ENCODE data around the gene HLA-DQA1.
"Not testable (repeated sequence)": the region's sequence is repeated elsewhere in the genome, so short reads cannot be mapped to it uniquely, and the experiment has no call there.

HLA-DQA1 gene

DNA sequence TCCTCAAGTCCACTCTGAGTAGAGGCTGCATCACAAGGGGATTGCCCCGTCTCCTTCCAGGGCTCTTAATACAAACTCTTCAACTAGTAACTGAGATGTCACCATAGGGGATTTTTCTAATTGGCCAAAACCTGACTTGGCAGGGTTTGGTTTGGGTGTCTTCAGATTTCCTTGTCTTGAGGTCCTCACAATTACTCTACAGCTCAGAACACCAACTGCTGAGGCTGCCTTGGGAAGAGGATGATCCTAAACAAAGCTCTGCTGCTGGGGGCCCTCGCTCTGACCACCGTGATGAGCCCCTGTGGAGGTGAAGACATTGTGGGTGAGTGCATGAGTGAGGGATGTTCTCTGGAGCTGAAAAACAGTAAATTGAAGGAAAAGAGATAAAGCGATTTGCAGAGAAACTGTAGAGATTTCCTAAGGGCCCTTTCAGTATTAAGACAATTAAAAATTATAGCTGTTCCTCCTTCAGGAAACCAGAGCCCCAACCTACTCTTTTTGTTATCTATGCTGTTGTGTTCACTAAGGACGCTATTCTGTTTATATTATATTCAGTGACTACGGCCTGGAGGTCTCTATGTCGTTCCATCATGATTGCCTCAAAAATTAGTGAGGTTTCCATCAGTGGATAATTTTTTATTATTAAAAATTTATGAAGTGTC, at the start of gene HLA-DQA1:
Gene HLA-DQA1 (plus strand): TSS at position 188 of the 662 bp plus-strand sequence. CDS start 53 bp downstream, at position 241.
- Histone ChIP-seq H3K27me3 (no peaks in the 10 kb centered on the region), H3K36me3 (no peaks in the 10 kb centered on the region), H3K4me3 (no peak within 1 kb of the TSS), H3K4me1 (no peaks in the 10 kb centered on the region), H3K27ac (no peak within 1 kb of the TSS), H3K9me3 (no peaks in the 10 kb centered on the region)
- peak in 1 of 2 donors; percentile 20 for DNase-seq
- TF ChIP-seq, protein P1, sequence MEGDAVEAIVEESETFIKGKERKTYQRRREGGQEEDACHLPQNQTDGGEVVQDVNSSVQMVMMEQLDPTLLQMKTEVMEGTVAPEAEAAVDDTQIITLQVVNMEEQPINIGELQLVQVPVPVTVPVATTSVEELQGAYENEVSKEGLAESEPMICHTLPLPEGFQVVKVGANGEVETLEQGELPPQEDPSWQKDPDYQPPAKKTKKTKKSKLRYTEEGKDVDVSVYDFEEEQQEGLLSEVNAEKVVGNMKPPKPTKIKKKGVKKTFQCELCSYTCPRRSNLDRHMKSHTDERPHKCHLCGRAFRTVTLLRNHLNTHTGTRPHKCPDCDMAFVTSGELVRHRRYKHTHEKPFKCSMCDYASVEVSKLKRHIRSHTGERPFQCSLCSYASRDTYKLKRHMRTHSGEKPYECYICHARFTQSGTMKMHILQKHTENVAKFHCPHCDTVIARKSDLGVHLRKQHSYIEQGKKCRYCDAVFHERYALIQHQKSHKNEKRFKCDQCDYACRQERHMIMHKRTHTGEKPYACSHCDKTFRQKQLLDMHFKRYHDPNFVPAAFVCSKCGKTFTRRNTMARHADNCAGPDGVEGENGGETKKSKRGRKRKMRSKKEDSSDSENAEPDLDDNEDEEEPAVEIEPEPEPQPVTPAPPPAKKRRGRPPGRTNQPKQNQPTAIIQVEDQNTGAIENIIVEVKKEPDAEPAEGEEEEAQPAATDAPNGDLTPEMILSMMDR (IDR thresholded peaks at IDR 0.05): no peak
- intact Hi-C loops (cut with DNase I; ENCODE audit: low total_unique reads): no loop called here

DNA sequence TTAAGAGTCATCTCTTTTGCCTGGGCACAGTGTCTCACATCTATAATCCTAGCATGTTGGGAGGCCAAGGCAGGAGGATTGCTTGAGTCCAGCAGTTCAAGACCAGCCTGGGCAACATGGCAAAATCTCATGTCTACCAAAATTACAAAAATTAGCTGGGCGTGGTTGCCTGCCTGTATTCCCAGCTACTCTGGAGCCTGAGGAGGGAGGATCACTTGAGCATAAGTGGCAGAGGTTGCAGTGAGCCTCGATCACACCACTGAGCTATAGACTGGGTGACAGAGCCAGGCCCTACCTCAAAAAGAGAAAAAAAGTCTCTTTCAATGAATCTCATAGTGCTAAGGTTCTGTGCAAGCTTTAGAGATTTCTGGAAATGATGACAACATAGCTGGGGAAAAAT, 49.0 kb upstream of the HLA-DQA1 start:
- TF ChIP-seq, protein P1 (IDR thresholded peaks at IDR 0.05): no peak
- Histone ChIP-seq H3K27ac (no peak overlapping the region), H3K4me3 (no peak overlapping the region), H3K36me3 (no peaks in the 10 kb centered on the region), H3K27me3 (no peaks in the 10 kb centered on the region), H3K4me1 (no peaks in the 10 kb centered on the region), H3K9me3 (no peaks in the 10 kb centered on the region)
- DNase-seq: no peak
- intact Hi-C loops (cut with DNase I; ENCODE audit: low total_unique reads): loop anchor here (10.0 kb wide), 1 partner anchor 53 kb away; the partner anchor contains the start of gene HLA-DRB5

DNA sequence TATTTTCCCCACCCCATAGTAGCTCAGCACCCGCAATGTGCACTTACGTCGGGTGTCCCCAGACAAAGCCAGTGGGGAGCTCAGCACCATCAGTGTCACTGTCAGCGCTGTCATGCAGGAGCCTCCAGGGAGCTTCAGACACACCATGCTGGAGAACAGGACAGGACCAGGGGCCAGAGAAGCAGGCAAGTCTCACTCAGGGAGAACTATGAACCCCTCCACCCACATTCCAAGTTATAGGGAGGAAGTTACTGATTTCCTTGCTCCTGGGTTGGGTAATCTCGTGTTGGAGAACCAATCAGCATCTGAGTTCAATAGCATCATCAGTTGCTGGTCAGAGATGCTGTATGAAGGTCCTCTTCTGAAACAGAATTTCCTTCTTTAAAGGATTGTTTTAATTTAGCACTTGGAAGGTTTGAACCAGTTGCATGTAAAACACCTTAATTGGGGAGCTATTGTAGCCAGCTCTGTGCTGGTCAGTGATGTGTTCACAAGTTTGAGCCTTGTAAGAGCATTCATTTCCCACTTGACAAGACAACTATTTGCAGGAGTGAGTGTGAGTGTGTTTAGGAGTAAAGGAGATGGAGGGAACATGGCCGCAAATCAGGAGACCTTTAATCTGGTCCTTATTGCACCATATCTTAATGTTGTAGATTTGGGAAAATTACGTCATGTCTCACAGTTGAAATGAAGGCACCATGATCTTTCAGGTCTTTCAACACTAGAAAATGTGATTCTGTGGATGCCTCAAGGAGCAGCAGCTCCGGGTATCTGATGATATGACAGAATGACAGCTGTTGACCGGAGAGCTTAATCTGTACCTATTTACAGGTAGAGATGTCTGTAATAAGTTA, 47.4 kb upstream of the HLA-DQA1 start, which contains the start of gene HLA-DRB1:
Gene HLA-DRB1 (minus strand): TSS at position 253 of the 854 bp plus-strand sequence. CDS start 106 bp downstream, at position 147.
- no peak within 1 kb of the TSS for H3K4me3 ChIP-seq
- TF ChIP-seq, protein P1 (IDR thresholded peaks at IDR 0.05): no peak
- no peaks in the 10 kb centered on the region for H3K36me3 ChIP-seq
- H3K4me1 ChIP-seq: no peaks in the 10 kb centered on the region
- no peak within 1 kb of the TSS for H3K27ac ChIP-seq
- intact Hi-C loops (cut with DNase I; ENCODE audit: low total_unique reads): loop anchor here (10.0 kb wide), 1 partner anchor 55 kb away; the partner anchor contains the start of gene HLA-DRB5
- no peaks in the 10 kb centered on the region for H3K9me3 ChIP-seq
- no peak for DNase-seq
- H3K27me3 ChIP-seq: no peaks in the 10 kb centered on the region

DNA sequence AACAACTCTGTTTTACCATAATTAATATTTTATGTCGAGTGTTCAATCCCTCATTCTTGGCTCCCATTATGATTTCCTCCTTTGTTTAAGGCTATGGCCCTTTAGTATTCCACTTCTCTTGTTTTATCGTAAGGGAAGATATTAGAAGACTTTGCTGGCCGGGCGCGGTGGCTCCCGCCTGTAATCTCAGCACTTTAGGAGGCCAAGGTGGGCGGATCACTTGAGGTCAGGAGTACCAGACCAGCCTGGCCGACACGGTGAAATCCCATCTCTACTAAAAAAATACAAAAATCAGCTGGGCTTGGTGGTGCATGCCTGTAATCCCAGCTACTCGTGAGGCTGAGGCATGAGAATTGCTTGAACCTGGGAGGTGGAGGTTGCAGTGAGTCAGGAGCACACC, 46.5 kb upstream of the HLA-DQA1 start:
- H3K27ac ChIP-seq; H3K36me3 ChIP-seq; DNase-seq; H3K4me1 ChIP-seq; H3K27me3 ChIP-seq; H3K9me3 ChIP-seq; H3K4me3 ChIP-seq; intact Hi-C loops (cut with DNase I; ENCODE audit: low total_unique reads): not testable (repeated sequence)

DNA sequence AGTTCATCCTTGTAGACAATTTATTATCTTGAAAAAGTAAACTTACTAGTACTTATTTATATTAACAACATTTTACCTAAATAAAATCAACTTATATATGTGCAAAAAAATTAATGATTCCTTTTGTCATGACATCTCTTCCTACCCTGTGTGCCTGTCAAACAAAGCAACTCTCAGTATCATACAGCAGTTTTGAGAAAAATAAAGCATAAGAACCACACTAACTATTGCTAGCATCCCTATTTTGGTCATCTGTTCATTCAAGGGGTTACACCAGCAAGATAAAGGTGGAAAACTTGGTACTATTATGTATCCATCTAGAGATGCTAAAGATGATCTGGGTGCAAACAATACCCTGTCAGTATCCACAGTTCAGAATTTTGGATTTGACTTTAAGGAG, 40.2 kb upstream of the HLA-DQA1 start:
- intact Hi-C loops (cut with DNase I; ENCODE audit: low total_unique reads): no loop called here

More for the DNA sequence above, 40.2 kb upstream of the HLA-DQA1 start:
- Histone ChIP-seq H3K36me3 (no peaks in the 10 kb centered on the region), H3K4me3 (no peak overlapping the region), H3K4me1 (no peaks in the 10 kb centered on the region), H3K9me3 (no peaks in the 10 kb centered on the region), H3K27ac (no peak overlapping the region), H3K27me3 (no peaks in the 10 kb centered on the region)
- DNase-seq: no peak
- TF ChIP-seq, protein P1 (IDR thresholded peaks at IDR 0.05): no peak
